Neural crest cell (in vitro differentiated cells): ENCODE results near the gene B3GLCT. TPM values are rescaled to one million over a fixed set of nuclear protein-coding genes. Genes with fewer than 3 reads are reported as not detected.

Experiments used
- DNase-seq: peaks from one replicate; pipeline ENCODE4 v3.0.0; 2021; ENCODE audit warnings: low read depth, mixed read lengths, low spot score
- H3K27ac Mint-ChIP-seq: one replicate; pipeline ENCODE4 v1.8.0; 2021; ENCODE audit warnings: mild to moderate bottlenecking, mixed read lengths; ENCODE audit not compliant: unreplicated experiment
- H3K27me3 Mint-ChIP-seq: 2 replicates; pipeline ENCODE4 v1.8.0; 2021; ENCODE audit warnings: low read depth, mild to moderate bottlenecking, mixed read lengths
- H3K36me3 Mint-ChIP-seq: 2 replicates; pipeline ENCODE4 v1.8.0; 2021; ENCODE audit warnings: low read depth, mild to moderate bottlenecking, mixed read lengths
- H3K4me1 Mint-ChIP-seq: 2 replicates; pipeline ENCODE4 v1.8.0; 2021; ENCODE audit warnings: mixed read lengths
- H3K4me3 Mint-ChIP-seq: one replicate; pipeline ENCODE4 v1.8.0; 2021; ENCODE audit warnings: mild to moderate bottlenecking, mixed read lengths
- H3K9me3 Mint-ChIP-seq: 2 replicates; pipeline ENCODE4 v1.8.0; 2021; ENCODE audit warnings: mixed read lengths
- total RNA-seq: library from RNA; stranded (reverse); gene quantifications from 2 replicates; pipeline ENCODE4 v1.2.1, GENCODE V29; 2021
- TF ChIP-seq, protein P1 (sequence below): fragments of 200-600 bp; sonication (generic); conservative IDR thresholded peaks from 2 replicates; pipeline ENCODE4 v1.5.0; 2021; ENCODE audit warnings: antibody characterized with exemption, mild to moderate bottlenecking

B3GLCT gene
- total RNA-seq, 1 donor from 2014 or later, result 16.8 TPM

DNA sequence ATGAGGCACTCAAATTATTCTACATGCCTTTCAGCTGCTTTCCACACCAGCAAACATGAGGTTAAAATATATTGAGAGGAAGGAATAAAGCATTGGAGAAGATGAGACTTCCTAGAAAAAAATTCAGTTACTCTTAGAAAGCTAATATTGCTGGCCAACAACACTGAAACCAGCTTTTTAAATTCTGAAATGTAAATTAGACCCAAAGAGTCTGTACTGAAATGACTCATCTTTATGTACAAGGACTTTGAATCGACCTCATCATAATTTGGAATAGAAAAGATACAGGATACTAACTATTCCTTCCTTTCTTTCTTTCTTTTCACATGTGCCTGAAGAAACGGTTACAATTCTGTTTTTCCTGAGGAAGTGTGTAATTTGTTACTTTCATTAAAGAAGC, 31.6 kb upstream of the B3GLCT start:
- H3K27ac Mint-ChIP-seq, result no peak overlapping the region
- TF ChIP-seq, protein P1, sequence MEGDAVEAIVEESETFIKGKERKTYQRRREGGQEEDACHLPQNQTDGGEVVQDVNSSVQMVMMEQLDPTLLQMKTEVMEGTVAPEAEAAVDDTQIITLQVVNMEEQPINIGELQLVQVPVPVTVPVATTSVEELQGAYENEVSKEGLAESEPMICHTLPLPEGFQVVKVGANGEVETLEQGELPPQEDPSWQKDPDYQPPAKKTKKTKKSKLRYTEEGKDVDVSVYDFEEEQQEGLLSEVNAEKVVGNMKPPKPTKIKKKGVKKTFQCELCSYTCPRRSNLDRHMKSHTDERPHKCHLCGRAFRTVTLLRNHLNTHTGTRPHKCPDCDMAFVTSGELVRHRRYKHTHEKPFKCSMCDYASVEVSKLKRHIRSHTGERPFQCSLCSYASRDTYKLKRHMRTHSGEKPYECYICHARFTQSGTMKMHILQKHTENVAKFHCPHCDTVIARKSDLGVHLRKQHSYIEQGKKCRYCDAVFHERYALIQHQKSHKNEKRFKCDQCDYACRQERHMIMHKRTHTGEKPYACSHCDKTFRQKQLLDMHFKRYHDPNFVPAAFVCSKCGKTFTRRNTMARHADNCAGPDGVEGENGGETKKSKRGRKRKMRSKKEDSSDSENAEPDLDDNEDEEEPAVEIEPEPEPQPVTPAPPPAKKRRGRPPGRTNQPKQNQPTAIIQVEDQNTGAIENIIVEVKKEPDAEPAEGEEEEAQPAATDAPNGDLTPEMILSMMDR, result no peak
- DNase-seq, result no peak
- peaks cover 16% of the 10 kb centered on the region for H3K4me1 Mint-ChIP-seq
- H3K36me3 Mint-ChIP-seq, result no peaks in the 10 kb centered on the region
- no peak overlapping the region for H3K4me3 Mint-ChIP-seq
- H3K27me3 Mint-ChIP-seq, result no peaks in the 10 kb centered on the region
- no peaks in the 10 kb centered on the region for H3K9me3 Mint-ChIP-seq

GRCh38 chr13:31168736-31169135, 31.0 kb upstream of the B3GLCT start:
- Mint-ChIP-seq H3K4me3 (no peak overlapping the region), H3K9me3 (no peaks in the 10 kb centered on the region), H3K27ac (no peak overlapping the region), H3K36me3 (no peaks in the 10 kb centered on the region), H3K27me3 (no peaks in the 10 kb centered on the region), H3K4me1 (peaks cover 14% of the 10 kb centered on the region)
- DNase-seq, result no peak
- TF ChIP-seq, protein P1, result no peak

GRCh38 chr13:31172001-31172400, 27.8 kb upstream of the B3GLCT start:
- DNase-seq, result no peak
- Mint-ChIP-seq H3K4me3 (no peak overlapping the region), H3K36me3 (no peaks in the 10 kb centered on the region), H3K9me3 (no peaks in the 10 kb centered on the region), H3K27me3 (no peaks in the 10 kb centered on the region), H3K4me1 (peaks cover 14% of the 10 kb centered on the region), H3K27ac (no peak overlapping the region)
- TF ChIP-seq, protein P1, result no peak

- no peak for DNase-seq
- peaks cover 14% of the 10 kb centered on the region for H3K4me1 Mint-ChIP-seq
- H3K36me3 Mint-ChIP-seq, result no peaks in the 10 kb centered on the region
- TF ChIP-seq, protein P1, result no peak
- H3K9me3 Mint-ChIP-seq, result peaks cover 3% of the 10 kb centered on the region
- no peaks in the 10 kb centered on the region for H3K27me3 Mint-ChIP-seq
- no peak overlapping the region for H3K27ac Mint-ChIP-seq
- no peak overlapping the region for H3K4me3 Mint-ChIP-seq
These were observed 27.2 kb upstream of the B3GLCT start for GRCh38 chr13:31172535-31172934.

DNA sequence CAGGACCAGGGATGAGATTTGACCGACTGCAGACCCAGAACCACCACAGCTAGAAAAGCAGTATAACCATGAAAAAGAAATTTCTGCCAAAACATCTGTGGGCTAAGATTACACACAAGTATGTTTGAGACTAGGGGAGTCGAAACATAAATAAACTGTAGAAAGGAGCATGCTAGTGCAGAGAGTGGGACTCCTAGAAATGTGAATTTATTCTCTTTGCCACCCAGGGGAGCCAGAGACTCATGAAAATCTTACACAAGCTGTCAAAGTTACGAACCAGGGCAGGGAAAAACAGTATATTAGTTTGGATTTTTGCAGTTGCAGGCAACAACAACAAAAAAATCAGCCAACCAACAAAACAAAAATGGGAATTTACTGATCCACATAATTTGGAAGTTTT, 25.8 kb upstream of the B3GLCT start:
- peaks cover 5% of the 10 kb centered on the region for H3K9me3 Mint-ChIP-seq
- TF ChIP-seq, protein P1, result no peak

More for the DNA sequence above, 25.8 kb upstream of the B3GLCT start:
- H3K4me1 Mint-ChIP-seq, result peaks cover 5% of the 10 kb centered on the region
- H3K27me3 Mint-ChIP-seq, result no peaks in the 10 kb centered on the region
- H3K4me3 Mint-ChIP-seq, result no peak overlapping the region
- H3K27ac Mint-ChIP-seq, result no peak overlapping the region
- no peak for DNase-seq
- no peaks in the 10 kb centered on the region for H3K36me3 Mint-ChIP-seq
